Testis (tissue), 2 donors: ENCODE data around the gene TEX13C.

Source experiments
- POLR2A ChIP-seq: fragments of 450-650 bp; IDR thresholded peaks from one replicate; pipeline ENCODE4 v1.6.1; 2017; ENCODE audit warnings: antibody characterized with exemption, mild to moderate bottlenecking, moderate library complexity
- TF ChIP-seq, protein P1 (sequence below), 3 experiments: fragments of 450-650 bp in 2 of 3; fragments of 200-600 bp in 1 of 3; sonication (generic) in 1 of 3; IDR thresholded peaks; one replicate each; pipeline ENCODE4 v1.5.1; 2016 to 2019; ENCODE audit warnings: antibody characterized with exemption in 3 of 3, mild to moderate bottlenecking in 2 of 3, moderate library complexity in 1 of 3

GRCh38 chrX:125287282-125287681, 32.4 kb upstream of the TEX13C start:
- TF ChIP-seq, protein P1, sequence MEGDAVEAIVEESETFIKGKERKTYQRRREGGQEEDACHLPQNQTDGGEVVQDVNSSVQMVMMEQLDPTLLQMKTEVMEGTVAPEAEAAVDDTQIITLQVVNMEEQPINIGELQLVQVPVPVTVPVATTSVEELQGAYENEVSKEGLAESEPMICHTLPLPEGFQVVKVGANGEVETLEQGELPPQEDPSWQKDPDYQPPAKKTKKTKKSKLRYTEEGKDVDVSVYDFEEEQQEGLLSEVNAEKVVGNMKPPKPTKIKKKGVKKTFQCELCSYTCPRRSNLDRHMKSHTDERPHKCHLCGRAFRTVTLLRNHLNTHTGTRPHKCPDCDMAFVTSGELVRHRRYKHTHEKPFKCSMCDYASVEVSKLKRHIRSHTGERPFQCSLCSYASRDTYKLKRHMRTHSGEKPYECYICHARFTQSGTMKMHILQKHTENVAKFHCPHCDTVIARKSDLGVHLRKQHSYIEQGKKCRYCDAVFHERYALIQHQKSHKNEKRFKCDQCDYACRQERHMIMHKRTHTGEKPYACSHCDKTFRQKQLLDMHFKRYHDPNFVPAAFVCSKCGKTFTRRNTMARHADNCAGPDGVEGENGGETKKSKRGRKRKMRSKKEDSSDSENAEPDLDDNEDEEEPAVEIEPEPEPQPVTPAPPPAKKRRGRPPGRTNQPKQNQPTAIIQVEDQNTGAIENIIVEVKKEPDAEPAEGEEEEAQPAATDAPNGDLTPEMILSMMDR (IDR thresholded peaks at IDR 0.05) = no peak
- no peak for TF ChIP-seq POLR2A
